ENCODE measurements around the gene ACOX2. TPM values are rescaled to one million over a fixed set of nuclear protein-coding genes. Genes with fewer than 3 reads are reported as not detected.
A peak's percentile ranks its signal among the peaks of the same experiment; 100 is the strongest.

The ACOX2 gene
- total RNA-seq, 4 donors from 2014 or later, result 2.6 to 6.6 (median 4.5) TPM

DNA sequence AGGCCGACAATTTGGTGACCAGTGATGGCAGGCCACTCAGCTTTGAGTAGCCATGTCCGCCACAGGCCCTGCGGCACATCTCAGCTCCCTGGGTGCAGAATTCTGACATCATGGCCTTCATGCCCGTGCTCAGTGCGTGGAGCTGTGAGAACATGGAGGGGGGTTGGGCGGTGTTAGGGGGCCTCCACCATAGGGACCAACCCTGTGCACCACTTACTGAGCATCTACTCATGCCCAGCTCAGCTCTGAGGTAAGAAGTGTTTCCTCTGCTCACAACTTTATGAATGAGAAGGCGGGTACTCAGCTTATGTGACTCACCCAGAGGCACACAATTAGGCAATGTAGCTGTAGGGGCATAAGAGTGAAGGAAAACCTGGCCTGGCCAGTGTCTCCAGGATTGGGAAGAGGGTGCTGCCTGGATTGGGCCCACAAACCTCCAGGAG is 10.5 kb downstream of the ACOX2 start:
- peak; percentile 31 to 72 for DNase-seq (ENCODE audit: low spot score in 2 of 2)
- intact Hi-C loops (cut with DNase I; ENCODE audit: low total_unique reads), result no loop called here

DNA sequence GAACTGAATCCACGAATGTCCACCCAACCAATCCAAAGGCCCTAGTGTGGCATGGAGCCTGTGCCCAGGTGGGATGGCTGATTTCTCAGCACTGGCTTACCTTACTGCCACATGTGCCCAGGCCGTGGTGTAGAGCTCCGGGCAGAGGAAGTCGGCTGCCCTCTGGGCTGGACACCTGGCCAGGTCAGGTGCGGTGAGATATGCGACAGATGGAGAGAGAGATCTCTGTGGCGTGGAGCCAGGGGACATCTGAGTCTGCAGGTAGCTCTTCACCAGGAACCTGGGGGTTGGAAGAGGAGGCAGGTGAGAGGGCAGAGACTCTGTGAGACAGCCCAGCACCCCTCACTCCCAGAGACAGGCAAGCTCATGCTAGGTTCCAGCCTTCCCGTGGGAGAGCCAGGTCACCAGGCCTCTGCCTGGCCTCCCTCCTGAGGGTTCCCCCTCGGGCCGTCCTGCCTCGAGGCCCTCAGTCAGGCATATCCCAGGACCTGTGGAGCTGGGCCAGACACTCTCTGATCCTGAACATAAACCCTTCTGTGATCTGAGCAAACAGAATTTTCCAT is 12.6 kb downstream of the ACOX2 start:
- 84 to 87% methylated on average over 9 to 11 of the region's 11 CpGs for WGBS, 2 donors
- intact Hi-C loops (cut with DNase I; ENCODE audit: low total_unique reads), result no loop called here
- peak; percentile 10 to 78 for DNase-seq (ENCODE audit: low spot score in 2 of 2)
- TF ChIP-seq, protein P1, sequence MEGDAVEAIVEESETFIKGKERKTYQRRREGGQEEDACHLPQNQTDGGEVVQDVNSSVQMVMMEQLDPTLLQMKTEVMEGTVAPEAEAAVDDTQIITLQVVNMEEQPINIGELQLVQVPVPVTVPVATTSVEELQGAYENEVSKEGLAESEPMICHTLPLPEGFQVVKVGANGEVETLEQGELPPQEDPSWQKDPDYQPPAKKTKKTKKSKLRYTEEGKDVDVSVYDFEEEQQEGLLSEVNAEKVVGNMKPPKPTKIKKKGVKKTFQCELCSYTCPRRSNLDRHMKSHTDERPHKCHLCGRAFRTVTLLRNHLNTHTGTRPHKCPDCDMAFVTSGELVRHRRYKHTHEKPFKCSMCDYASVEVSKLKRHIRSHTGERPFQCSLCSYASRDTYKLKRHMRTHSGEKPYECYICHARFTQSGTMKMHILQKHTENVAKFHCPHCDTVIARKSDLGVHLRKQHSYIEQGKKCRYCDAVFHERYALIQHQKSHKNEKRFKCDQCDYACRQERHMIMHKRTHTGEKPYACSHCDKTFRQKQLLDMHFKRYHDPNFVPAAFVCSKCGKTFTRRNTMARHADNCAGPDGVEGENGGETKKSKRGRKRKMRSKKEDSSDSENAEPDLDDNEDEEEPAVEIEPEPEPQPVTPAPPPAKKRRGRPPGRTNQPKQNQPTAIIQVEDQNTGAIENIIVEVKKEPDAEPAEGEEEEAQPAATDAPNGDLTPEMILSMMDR (IDR thresholded peaks at IDR 0.05), result no peak
- TF ChIP-seq POLR2A (IDR thresholded peaks at IDR 0.05), result no peak
- no peak overlapping the region for H3K4me3 ChIP-seq (ENCODE audit: low read depth, poor library complexity, severe bottlenecking)

More for the DNA sequence above, 10.5 kb downstream of the ACOX2 start:
- no peak overlapping the region for H3K4me3 ChIP-seq (ENCODE audit: low read depth, poor library complexity, severe bottlenecking)
- TF ChIP-seq, protein P1 (IDR thresholded peaks at IDR 0.05), result no peak
- no peak for TF ChIP-seq POLR2A (IDR thresholded peaks at IDR 0.05)
- 78 to 82% methylated on average over 7 of the region's 7 CpGs for WGBS, 2 donors

DNA sequence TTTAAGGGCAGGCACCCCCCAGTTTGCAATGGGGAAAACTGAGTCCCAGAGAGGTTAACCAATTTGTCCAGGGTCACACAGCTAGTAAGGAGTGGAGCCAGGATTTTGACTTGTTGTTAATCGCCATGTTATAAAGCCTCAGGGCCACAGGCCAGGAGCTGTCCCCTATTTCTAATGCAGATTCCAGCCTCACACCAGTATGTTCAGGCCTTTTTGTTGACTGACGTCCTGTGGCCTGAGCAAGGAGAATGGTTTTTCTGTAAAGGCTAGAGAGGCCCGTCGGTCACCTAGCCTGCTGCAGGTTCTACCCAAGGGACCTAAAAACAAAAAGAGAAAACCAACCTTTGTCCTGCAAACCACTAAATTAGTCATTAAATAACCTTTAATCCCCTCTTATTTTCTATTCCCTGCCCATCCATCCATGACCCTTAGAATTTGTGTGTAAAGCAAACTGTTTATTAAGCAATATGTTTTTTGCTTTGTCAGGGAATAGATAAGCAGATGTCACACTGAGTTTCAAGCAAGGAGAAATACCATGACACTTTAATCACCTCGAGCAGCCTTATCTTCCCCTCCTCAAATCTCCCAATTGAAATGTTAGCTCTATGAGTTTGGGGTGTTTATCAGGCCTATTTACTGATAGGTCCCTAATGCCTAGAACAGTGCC is 14.1 kb downstream of the ACOX2 start:
- no peak for DNase-seq (ENCODE audit: low spot score in 2 of 2)
- TF ChIP-seq, protein P1 (IDR thresholded peaks at IDR 0.05), result no peak
- no peak for TF ChIP-seq POLR2A (IDR thresholded peaks at IDR 0.05)
- intact Hi-C loops (cut with DNase I; ENCODE audit: low total_unique reads), result no loop called here
- H3K4me3 ChIP-seq (ENCODE audit: low read depth, poor library complexity, severe bottlenecking), result no peak overlapping the region
- WGBS, 2 donors, result 83 to 85% methylated on average over 5 of the region's 5 CpGs

DNA sequence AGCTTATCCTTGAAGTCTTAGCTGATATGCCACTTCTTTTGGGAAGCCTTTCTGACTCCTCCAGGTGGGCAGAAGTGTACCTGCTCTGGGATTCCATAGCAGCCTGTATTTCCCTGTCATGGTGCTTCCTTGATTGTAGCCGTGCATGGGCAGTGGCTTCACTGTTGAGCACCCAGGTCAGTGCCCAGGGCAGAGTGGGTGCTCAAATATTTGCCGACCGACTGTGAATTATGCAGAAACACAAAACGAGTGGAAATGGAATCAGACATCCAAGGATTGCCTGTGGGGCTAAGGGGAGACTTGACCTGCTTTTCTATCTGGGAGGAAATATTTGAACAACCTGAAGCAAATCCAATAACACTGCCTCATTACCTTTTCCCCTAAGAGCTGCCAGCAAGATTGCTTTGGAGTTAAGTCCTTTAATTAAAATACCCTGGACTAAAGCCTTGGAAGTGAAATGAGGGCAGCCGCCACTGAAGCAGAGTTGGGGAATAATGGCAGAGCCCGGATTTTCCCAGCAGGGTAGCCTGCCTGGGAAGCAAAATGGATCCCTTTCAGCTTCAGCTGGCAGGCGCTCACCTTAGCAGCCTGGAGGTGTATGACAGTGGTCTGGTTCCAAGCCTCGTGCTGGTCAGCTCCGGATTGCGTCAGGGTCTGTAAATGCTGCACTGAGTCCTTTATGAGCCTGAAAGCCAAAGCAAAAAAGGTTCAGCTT is 14.9 kb downstream of the ACOX2 start:
- intact Hi-C loops (cut with DNase I; ENCODE audit: low total_unique reads), result no loop called here
- peak in 1 of 2 donors; percentile 81 for DNase-seq (ENCODE audit: low spot score in 2 of 2)
- WGBS, 2 donors, result 54 to 57% methylated on average over 10 of the region's 10 CpGs
- TF ChIP-seq, protein P1 (IDR thresholded peaks at IDR 0.05), result no peak
- no peak for TF ChIP-seq POLR2A (IDR thresholded peaks at IDR 0.05)
- no peak overlapping the region for H3K4me3 ChIP-seq (ENCODE audit: low read depth, poor library complexity, severe bottlenecking)

DNA sequence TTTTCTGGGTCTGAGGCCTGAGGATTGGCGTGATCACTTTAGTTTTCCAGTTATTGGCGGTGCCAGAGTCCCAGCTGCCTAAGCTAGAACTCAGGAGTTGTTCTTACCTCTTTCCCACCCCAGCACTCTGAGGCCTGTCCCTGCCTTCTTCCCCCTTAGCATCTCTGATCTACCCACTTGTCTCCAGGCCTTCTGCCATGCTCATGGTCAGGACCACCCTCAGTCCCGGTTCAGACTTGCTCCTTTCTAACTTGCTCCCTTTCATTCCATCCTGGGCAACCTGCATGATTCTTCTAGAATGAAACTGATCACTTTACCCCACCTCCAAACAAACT is 15.7 kb downstream of the ACOX2 start:
- intact Hi-C loops (cut with DNase I; ENCODE audit: low total_unique reads), result no loop called here
- 92 to 97% methylated on average over 3 of the region's 3 CpGs for WGBS, 2 donors
- no peak overlapping the region for H3K4me3 ChIP-seq (ENCODE audit: low read depth, poor library complexity, severe bottlenecking)
- DNase-seq (ENCODE audit: low spot score in 2 of 2), result no peak
- TF ChIP-seq, protein P1 (IDR thresholded peaks at IDR 0.05), result no peak

Measured in lower leg skin (tissue), 4 donors.